Fibroblast of pulmonary artery (primary cell): Measurements from ENCODE around the gene ZNF565.

Experiments used
- DNase-seq: peaks from one replicate; pipeline ENCODE4 v3.0.0-alpha.2; 2010; ENCODE audit warnings: low read depth
- H3K4me3 ChIP-seq: replicated peaks from 2 replicates; pipeline ENCODE4 v1.5.1; 2011; ENCODE audit warnings: low read depth, mild to moderate bottlenecking, control low read depth, low read length, moderate library complexity
- TF ChIP-seq, protein P1 (sequence below): IDR thresholded peaks from 2 replicates; pipeline ENCODE4 v1.5.1; 2011; ENCODE audit warnings: mild to moderate bottlenecking, control low read depth, low read length, inconsistent platforms; ENCODE audit errors: missing control alignments

The ZNF565 gene

DNA sequence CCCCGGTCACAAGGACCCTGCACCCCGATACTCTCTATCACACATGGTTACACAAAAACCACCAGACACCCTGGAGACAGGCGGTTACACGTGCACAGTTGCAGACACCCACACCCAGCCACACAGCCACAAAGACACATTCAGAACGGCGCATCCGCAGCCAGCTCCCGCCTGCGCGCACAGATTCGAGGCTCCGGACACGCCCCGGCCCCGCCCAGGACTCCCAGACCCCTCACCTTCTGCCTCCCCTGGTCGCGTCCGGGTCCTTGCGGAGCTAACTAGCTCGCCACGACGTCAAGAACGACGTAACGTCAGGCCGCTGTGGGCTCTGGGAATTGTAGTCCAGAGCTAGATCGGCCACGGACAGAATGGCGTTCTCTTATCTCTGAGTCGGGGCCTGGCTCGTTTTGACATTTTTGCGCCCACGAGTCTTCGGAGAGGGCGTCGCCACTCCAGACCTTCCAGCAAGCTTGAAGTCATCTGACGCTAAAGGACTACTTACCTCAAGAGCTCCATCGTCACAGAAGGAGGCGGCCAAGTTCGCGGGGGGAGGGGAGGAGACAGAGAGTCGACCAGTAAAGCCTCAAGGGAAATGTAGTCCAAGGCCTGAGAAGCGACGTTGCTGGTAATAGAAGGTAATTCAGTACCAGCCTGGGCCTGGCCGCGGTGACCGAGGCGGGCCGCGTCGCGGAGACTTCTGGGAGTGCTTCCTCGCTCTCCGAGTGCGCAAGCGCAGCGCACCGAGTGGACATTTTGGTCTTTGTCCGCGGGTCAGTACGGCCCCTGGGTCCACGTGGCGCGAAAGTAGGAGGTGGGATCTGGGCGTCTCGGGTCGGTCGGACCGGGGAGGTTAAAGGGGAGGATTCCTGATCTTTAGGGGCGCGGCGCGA lies at the start of gene ZNF565, which contains the start of gene ZNF146:
Gene ZNF565 (minus strand): TSS at position 280 of the 890 bp plus-strand sequence. CDS start 12,680 bp downstream, outside the sequence.
Gene ZNF146 (plus strand): TSS at position 721 of the 890 bp plus-strand sequence. CDS start 21,335 bp downstream, outside the sequence.
- peak; percentile 99 for DNase-seq
- TF ChIP-seq, protein P1, sequence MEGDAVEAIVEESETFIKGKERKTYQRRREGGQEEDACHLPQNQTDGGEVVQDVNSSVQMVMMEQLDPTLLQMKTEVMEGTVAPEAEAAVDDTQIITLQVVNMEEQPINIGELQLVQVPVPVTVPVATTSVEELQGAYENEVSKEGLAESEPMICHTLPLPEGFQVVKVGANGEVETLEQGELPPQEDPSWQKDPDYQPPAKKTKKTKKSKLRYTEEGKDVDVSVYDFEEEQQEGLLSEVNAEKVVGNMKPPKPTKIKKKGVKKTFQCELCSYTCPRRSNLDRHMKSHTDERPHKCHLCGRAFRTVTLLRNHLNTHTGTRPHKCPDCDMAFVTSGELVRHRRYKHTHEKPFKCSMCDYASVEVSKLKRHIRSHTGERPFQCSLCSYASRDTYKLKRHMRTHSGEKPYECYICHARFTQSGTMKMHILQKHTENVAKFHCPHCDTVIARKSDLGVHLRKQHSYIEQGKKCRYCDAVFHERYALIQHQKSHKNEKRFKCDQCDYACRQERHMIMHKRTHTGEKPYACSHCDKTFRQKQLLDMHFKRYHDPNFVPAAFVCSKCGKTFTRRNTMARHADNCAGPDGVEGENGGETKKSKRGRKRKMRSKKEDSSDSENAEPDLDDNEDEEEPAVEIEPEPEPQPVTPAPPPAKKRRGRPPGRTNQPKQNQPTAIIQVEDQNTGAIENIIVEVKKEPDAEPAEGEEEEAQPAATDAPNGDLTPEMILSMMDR: no peak
- peak within 1 kb of the TSS; percentile 100 for H3K4me3 ChIP-seq

DNA sequence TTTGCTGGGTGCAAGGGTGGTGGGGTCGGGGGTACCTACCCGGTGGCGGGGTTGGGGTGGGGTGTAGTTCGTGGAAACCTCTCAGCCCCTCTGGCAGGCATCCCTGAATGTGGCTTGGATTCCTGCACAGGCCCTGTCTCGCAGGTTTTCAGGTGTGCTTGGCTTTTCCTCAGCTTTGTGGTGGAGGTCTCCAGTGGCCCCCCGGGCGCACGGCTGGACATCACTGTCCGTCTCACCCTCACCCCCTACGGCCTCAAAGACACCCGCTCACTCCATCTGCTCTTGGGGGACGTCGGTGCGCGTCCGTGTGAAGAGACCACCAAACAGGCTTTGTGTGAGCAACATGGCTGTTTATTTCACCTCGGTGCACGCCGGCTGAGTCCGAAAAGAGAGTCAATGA lies 44.7 kb upstream of the ZNF565 start:
- no peak for DNase-seq
- H3K4me3 ChIP-seq: no peak overlapping the region
- TF ChIP-seq, protein P1: no peak

DNA sequence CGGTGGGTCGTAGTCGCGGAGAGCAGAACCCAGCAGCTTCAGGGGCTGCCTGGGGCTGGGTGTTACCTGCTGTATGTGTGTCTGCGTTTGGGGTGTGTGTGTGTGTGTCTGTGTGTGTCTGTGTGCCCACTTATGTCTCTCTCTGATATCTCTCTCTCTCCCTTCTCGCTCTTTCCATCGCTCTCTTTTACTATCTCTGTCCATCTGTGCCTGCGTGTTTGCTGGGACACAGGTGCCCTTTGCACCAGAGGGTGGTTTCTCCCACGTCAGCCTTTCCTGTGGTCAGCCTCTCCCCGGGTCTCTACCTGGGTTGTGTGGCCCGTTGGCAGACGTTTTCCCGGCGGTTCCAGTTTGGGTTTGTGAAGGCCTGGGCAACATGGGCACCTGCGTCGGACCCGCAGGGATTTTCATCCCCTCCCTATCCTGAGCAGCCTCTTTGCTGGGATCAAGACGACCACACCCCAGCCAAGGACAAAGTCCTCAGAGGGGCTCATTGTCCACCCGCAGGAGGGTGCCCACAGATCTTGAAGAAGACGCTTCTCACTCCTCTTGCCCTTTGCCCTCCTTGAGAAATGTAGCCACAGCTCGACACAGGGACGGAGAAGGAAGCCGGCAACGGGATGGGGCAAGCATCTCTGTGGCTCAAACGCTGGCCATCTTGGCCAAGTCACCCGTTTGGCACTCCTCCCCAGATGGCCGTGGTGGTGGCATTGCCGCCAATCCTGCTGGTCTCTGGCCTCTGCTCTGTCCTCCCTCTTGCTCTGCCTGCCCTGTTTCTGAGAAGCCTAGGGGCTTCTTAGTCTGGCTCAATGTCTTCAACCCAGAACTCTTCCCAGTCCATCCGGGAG lies 43.8 kb upstream of the ZNF565 start:
- TF ChIP-seq, protein P1: no peak

DNA sequence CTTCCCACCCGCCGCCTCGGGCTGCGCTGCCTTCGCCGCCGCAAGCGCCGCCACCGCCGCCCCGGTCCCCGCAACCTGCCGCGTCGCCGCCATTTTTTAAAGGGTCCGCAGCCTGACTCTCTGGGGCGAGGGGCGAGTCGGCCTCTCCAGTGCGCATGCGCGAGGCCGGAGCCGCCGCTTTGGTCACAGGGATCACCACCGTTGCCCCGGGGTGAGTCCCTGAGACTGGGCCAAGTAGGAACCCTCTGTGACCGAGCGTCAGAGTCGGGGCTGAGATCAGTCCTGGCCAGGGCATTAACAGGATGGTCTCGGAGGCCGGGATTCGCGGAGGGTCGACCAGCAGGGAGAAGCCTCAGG lies 43.0 kb upstream of the ZNF565 start:
- TF ChIP-seq, protein P1: no peak
- no peak for DNase-seq
- peak overlapping the region; percentile 30 for H3K4me3 ChIP-seq

More for the DNA sequence above, 43.8 kb upstream of the ZNF565 start:
- DNase-seq: no peak
- H3K4me3 ChIP-seq: no peak overlapping the region

DNA sequence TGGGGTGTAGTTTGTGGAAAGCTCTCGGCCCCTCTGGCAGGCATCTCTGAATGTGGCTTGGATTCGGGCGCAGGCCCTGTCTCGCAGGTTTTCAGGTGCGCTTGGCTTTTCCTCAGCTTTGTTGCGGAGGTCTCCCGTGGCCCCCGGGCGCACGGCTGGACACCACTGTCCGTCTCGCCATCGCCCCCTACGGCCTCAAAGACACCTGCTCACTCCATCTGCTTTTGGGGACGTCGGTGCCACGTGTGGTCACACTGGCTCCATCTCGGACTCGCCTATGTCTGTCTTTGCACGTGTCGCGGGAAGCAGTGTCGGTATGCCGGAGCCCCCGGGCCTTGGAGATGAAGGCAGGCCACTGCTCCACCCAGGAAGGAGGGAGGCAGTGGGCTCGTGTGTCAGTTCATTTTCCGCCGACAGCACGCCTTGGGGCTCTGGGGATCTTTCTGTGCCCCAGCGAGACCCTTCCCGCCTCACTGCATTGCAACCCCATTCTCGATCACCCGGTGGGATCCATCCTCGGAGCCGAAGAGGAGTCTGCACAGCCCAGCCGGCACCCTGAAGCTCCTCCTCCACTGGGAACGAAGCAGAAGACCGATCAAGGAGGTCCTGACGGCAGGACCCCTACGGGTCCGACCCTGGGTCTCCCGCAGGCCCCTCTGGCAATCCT lies 42.5 kb upstream of the ZNF565 start:
- no peak for DNase-seq
- peak overlapping the region; percentile 30 for H3K4me3 ChIP-seq
- TF ChIP-seq, protein P1: no peak

DNA sequence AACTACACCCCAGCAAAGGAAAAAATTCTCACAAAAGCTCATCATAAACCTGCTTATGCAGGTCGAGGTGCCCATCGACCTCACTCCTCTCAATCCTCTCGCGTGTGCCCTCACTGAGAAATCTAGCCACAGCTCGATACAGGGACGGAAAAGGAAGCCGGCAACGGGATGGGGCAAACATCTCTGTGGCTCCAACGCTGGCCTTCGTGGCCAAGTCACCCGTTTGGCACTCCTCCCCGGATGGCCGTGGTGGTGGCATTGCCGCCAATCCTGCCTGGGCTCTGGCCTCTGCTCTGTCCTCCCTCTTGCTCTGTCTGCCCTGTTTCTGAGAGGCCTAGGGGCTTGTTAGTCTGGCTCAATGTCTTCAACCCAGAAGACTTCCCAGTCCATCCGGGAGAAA lies 41.6 kb upstream of the ZNF565 start:
- TF ChIP-seq, protein P1: no peak
- H3K4me3 ChIP-seq: no peak overlapping the region
- DNase-seq: no peak
